SHP77 (cell line): ENCODE data around the gene CORIN.
"Not testable (repeated sequence)": the region's sequence is repeated elsewhere in the genome, so short reads cannot be mapped to it uniquely, and the experiment has no call there.

ENCODE experiments used
- DNase-seq, 2 experiments: peaks; one replicate each; lab custom pipeline; 2025; lab: John Stamatoyannopoulos, UW

CORIN gene

GRCh38 chr4:47691757-47692383 is 146.0 kb downstream of the CORIN start:
- DNase-seq, result not testable (repeated sequence)

- DNase-seq, result no peak
Measured at GRCh38 chr4:47690611-47691010, 147.3 kb downstream of the CORIN start.

GRCh38 chr4:47686294-47686872 is 151.5 kb downstream of the CORIN start:
- no peak for DNase-seq

- no peak for DNase-seq
Measured at GRCh38 chr4:47675806-47676205, 162.1 kb downstream of the CORIN start.

- no peak for DNase-seq
Measured at GRCh38 chr4:47674144-47674543, 163.7 kb downstream of the CORIN start.

GRCh38 chr4:47672696-47673095 is 165.2 kb downstream of the CORIN start:
- DNase-seq, result no peak

- DNase-seq, result peak; percentile 24 to 37
Measured at GRCh38 chr4:47669946-47670345, 167.9 kb downstream of the CORIN start.

GRCh38 chr4:47668810-47669408 is 169.0 kb downstream of the CORIN start:
- peak; percentile 24 to 48 for DNase-seq

GRCh38 chr4:47668256-47668655 is 169.6 kb downstream of the CORIN start:
- DNase-seq, result no peak

GRCh38 chr4:47667552-47667951 is 170.3 kb downstream of the CORIN start:
- DNase-seq, result no peak

- DNase-seq, result no peak
Measured at GRCh38 chr4:47664051-47664826, 173.6 kb downstream of the CORIN start.

GRCh38 chr4:47662975-47663374 is 174.9 kb downstream of the CORIN start:
- no peak for DNase-seq

GRCh38 chr4:47661741-47662140 is 176.1 kb downstream of the CORIN start:
- DNase-seq, result no peak

GRCh38 chr4:47659342-47659741 is 178.5 kb downstream of the CORIN start:
- DNase-seq, result no peak

- DNase-seq, result no peak
Measured at GRCh38 chr4:47654972-47655693, 182.7 kb downstream of the CORIN start.

- DNase-seq, result no peak
Measured at GRCh38 chr4:47652092-47652491, 185.8 kb downstream of the CORIN start.

- DNase-seq, result no peak
Measured at GRCh38 chr4:47651231-47651630, 186.6 kb downstream of the CORIN start.

GRCh38 chr4:47650584-47651130 is 187.2 kb downstream of the CORIN start:
- DNase-seq, result no peak

GRCh38 chr4:47647544-47647943 is 190.3 kb downstream of the CORIN start:
- DNase-seq, result no peak

- DNase-seq, result no peak
Measured at GRCh38 chr4:47647029-47647428, 190.8 kb downstream of the CORIN start.

GRCh38 chr4:47646372-47646771 is 191.5 kb downstream of the CORIN start:
- no peak for DNase-seq

GRCh38 chr4:47643845-47644244 is 194.0 kb downstream of the CORIN start:
- DNase-seq, result no peak
